Right atrium auricular region (tissue), 2 donors: ENCODE data around the gene CCDC54. TPM values are rescaled to one million over a fixed set of nuclear protein-coding genes. Genes with fewer than 3 reads are reported as not detected.

Source experiments
- DNase-seq: peaks from one replicate; pipeline ENCODE4 v3.0.0-alpha.2; 2019; ENCODE audit warnings: low spot score
- H3K27ac ChIP-seq, 2 donors: fragments of 200-600 bp; sonication (generic); 1 replicate in 1 of 2; 2 replicates in 1 of 2; pipeline ENCODE4 v1.5.1; 2016 to 2019
- H3K27me3 ChIP-seq, 2 donors: fragments of 200-600 bp; sonication (generic); one replicate each; pipeline versions ENCODE4 v1.5.1 to v1.6.0; 2017 to 2019
- H3K36me3 ChIP-seq: fragments of 200-600 bp; sonication (generic); one replicate; pipeline ENCODE4 v1.5.1; 2016
- H3K4me1 ChIP-seq, 2 donors: fragments of 200-600 bp; sonication (generic); one replicate each; pipeline versions ENCODE4 v1.5.1 to v1.6.0; 2017 to 2019
- H3K4me3 ChIP-seq, 2 donors: fragments of 200-600 bp; sonication (generic); 1 replicate in 1 of 2; 2 replicates in 1 of 2; pipeline ENCODE4 v1.5.1; 2017 to 2019; ENCODE audit warnings: mild to moderate bottlenecking in 1 of 2, moderate library complexity in 1 of 2
- H3K9me3 ChIP-seq, 2 donors: fragments of 200-600 bp; sonication (generic); one replicate each; pipeline ENCODE4 v1.5.1; 2019
- CTCF ChIP-seq, 2 donors: fragments of 200-600 bp; sonication (generic); IDR thresholded peaks; one replicate each; pipeline ENCODE4 v1.5.1; 2019; ENCODE audit warnings: antibody characterized with exemption in 2 of 2
- total RNA-seq, 2 donors: library from RNA; depleted of rRNA; stranded (reverse); fragments of >200 nt; gene quantifications; one replicate each; pipeline ENCODE4 v1.1.0, GENCODE V29; 2016

Gene CCDC54
- total RNA-seq, 2 donors from 2014 or later: not detected

DNA sequence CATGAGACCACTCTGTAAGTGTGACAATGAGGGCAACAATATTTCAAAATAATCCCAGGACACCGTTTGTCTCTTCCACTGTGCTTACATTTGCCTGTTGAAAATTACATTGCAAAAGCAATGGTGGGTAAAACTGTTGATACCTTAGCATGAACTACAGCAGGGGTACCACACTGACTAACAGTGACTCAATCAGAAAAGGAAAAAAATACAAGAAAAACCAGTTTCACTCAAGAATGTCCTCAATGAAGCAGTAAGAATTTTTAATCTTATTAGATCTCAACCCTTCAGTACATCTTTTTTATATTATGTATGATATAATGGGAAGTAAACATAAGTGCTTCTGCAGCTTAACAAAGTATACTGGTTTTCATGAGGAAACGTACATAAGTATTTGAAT, 1.6 kb upstream of the CCDC54 start:
- no peak for TF ChIP-seq CTCF (IDR thresholded peaks at IDR 0.05)

DNA sequence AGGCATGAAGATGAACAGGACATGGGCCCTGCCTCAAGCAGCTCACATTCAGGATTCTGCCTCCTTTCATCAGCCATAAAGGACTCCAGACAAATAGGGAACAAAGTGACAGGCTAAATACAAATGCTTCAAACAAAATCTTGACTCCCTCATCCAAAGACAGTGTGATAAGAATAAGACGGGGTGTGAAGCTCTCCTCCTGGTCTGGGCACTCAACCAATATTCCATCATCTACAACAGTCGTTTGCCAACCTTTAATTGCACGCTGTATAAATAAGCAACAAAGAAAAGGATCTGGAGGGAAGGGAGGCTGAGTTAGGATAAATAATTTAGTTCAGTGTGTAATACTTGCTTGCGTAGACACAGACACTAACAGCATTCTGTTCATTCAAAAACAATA, 5.4 kb downstream of the CCDC54 start:
- Histone ChIP-seq H3K27ac (no peak overlapping the region), H3K36me3 (no peaks in the 10 kb centered on the region), H3K9me3 (no peaks in the 10 kb centered on the region), H3K27me3 (no peaks in the 10 kb centered on the region), H3K4me1 (no peaks in the 10 kb centered on the region), H3K4me3 (no peak overlapping the region)
- no peak for DNase-seq
- no peak for TF ChIP-seq CTCF (IDR thresholded peaks at IDR 0.05)

More for the DNA sequence above, 1.6 kb upstream of the CCDC54 start:
- no peak overlapping the region for H3K4me3 ChIP-seq
- no peaks in the 10 kb centered on the region for H3K27me3 ChIP-seq
- H3K4me1 ChIP-seq: no peaks in the 10 kb centered on the region
- H3K27ac ChIP-seq: no peak overlapping the region
- H3K36me3 ChIP-seq: no peaks in the 10 kb centered on the region
- no peak for DNase-seq
- H3K9me3 ChIP-seq: no peaks in the 10 kb centered on the region

DNA sequence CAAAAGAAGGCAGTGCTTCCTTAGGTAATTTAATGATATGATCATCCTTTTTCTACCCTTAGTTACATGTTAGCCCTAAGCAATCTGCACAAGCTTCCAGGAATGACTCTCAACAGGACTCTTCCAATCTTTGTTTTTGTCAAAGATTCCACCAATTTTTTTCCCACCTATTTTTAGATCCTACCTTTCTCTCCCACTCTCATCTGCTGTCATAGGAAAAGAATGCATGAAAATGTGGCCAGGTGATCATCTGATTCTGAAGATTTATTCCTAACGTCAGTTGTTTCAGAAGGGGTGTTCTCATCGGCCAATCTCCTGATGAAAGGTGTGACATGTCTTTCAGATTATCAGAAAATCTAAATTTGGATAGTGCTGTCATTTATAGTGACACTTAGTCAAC, 7.2 kb downstream of the CCDC54 start:
- Histone ChIP-seq H3K4me3 (no peak overlapping the region), H3K27me3 (no peaks in the 10 kb centered on the region), H3K4me1 (no peaks in the 10 kb centered on the region), H3K27ac (no peak overlapping the region), H3K36me3 (no peaks in the 10 kb centered on the region), H3K9me3 (no peaks in the 10 kb centered on the region)
- no peak for TF ChIP-seq CTCF (IDR thresholded peaks at IDR 0.05)
- no peak for DNase-seq

DNA sequence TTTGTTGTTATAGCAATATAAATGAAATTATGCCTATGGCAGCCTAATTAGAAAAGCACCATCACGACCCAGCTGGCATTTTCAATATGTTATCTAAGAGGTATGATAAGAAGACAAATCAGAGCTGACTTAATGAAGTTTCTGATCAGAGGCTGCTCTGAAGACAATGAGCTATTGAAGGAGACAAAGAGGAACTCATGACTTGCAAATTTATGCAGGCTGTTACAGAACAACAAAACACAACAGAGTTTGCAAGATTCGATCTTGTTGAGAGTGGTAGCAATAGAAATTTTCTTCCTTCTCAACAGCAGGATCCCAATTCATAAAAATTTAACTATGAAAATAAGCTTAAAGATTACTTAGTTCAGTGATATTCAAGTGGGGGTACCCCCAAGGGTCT, 7.7 kb downstream of the CCDC54 start:
- H3K27me3 ChIP-seq: no peaks in the 10 kb centered on the region
- H3K36me3 ChIP-seq: no peaks in the 10 kb centered on the region
- H3K27ac ChIP-seq: no peak overlapping the region
- H3K4me1 ChIP-seq: no peaks in the 10 kb centered on the region
- no peak for TF ChIP-seq CTCF (IDR thresholded peaks at IDR 0.05)
- no peak for DNase-seq
- H3K9me3 ChIP-seq: no peaks in the 10 kb centered on the region
- H3K4me3 ChIP-seq: no peak overlapping the region

GRCh38 chr3:107387555-107387954, 10.3 kb downstream of the CCDC54 start:
- no peaks in the 10 kb centered on the region for H3K9me3 ChIP-seq
- TF ChIP-seq CTCF (IDR thresholded peaks at IDR 0.05): no peak
- H3K4me3 ChIP-seq: no peak overlapping the region
- H3K36me3 ChIP-seq: no peaks in the 10 kb centered on the region
- H3K27ac ChIP-seq: no peak overlapping the region
- H3K4me1 ChIP-seq: no peaks in the 10 kb centered on the region
- H3K27me3 ChIP-seq: no peaks in the 10 kb centered on the region
- DNase-seq: no peak

- Histone ChIP-seq H3K36me3 (no peaks in the 10 kb centered on the region), H3K9me3 (no peaks in the 10 kb centered on the region), H3K4me1 (no peaks in the 10 kb centered on the region), H3K4me3 (no peak overlapping the region), H3K27ac (no peak overlapping the region), H3K27me3 (no peaks in the 10 kb centered on the region)
- no peak for TF ChIP-seq CTCF (IDR thresholded peaks at IDR 0.05)
- DNase-seq: no peak
Measured at GRCh38 chr3:107392549-107393165, 15.4 kb downstream of the CCDC54 start.
